Uterus (tissue), 4 donors: Measurements from ENCODE around the gene KRTAP5-2. TPM values are rescaled to one million over a fixed set of nuclear protein-coding genes. Genes with fewer than 3 reads are reported as not detected.

Experiments
- DNase-seq, 2 donors: peaks; one replicate each; pipeline ENCODE4 v3.0.0-alpha.2; 2019 to 2020
- H3K27ac ChIP-seq, 2 donors: fragments of 200-600 bp; sonication (generic); 1 replicate in 1 of 2; 2 replicates in 1 of 2; pipeline ENCODE4 v1.5.1; 2016 to 2018
- H3K27me3 ChIP-seq, 2 donors: fragments of 200-600 bp; sonication (generic); one replicate each; pipeline ENCODE4 v1.5.1; 2018 to 2019; ENCODE audit warnings: control low read depth in 1 of 2
- H3K36me3 ChIP-seq, 2 donors: fragments of 200-600 bp; sonication (generic); one replicate each; pipeline ENCODE4 v1.5.1; 2019; ENCODE audit warnings: control low read depth in 1 of 2
- H3K4me1 ChIP-seq, 2 donors: fragments of 200-600 bp; sonication (generic); one replicate each; pipeline ENCODE4 v1.5.1; 2018 to 2019; ENCODE audit warnings: control low read depth in 1 of 2
- H3K4me3 ChIP-seq, 2 donors: fragments of 200-600 bp; sonication (generic); 1 replicate in 1 of 2; 2 replicates in 1 of 2; pipeline ENCODE4 v1.5.1; 2018 to 2019; ENCODE audit warnings: mild to moderate bottlenecking in 1 of 2
- H3K9me3 ChIP-seq, 2 donors: fragments of 200-600 bp; sonication (generic); one replicate each; pipeline ENCODE4 v1.5.1; 2019; ENCODE audit warnings: control low read depth in 1 of 2
- CTCF ChIP-seq, 4 experiments: fragments of 200-600 bp in 2 of 4; fragments of 450-650 bp in 2 of 4; sonication (generic) in 2 of 4; IDR thresholded peaks; one replicate each; pipeline ENCODE4 v1.5.1; 2016 to 2019; ENCODE audit warnings: antibody characterized with exemption in 4 of 4, mild to moderate bottlenecking in 2 of 4, moderate library complexity in 1 of 4
- POLR2A ChIP-seq, 2 donors: fragments of 450-650 bp; IDR thresholded peaks; one replicate each; pipeline ENCODE4 v1.6.1; 2016; ENCODE audit warnings: antibody characterized with exemption in 2 of 2, mild to moderate bottlenecking in 1 of 2, moderate library complexity in 1 of 2
- intact Hi-C: fragments of 100-400 bp; cut with DNase I; formaldehyde crosslinking; loops from one replicate; pipeline ENCODE4 v1.15.1; 2023; ENCODE audit warnings: low total_unique reads
- total RNA-seq, 4 donors: library from RNA; depleted of rRNA in 3 of 4; stranded (reverse); fragments of >200 nt in 3 of 4; gene quantifications; one replicate each; pipeline versions ENCODE4 v1.1.0 to v1.2.4, GENCODE V29; 2014 to 2023
- donor health status: DM: yes; HTN: yes; CAD: no.

The KRTAP5-2 gene
- total RNA-seq, 4 donors from 2014 or later: not detected

GRCh38 chr11:1567721-1568100 lies 30.4 kb downstream of the KRTAP5-2 start:
- Histone ChIP-seq H3K4me3 (no peak overlapping the region), H3K27ac (no peak overlapping the region), H3K9me3 (no peaks in the 10 kb centered on the region), H3K36me3 (no peaks in the 10 kb centered on the region), H3K27me3 (peaks cover 0 to 4% of the 10 kb centered on the region in 2 donors), H3K4me1 (peaks cover 0 to 29% of the 10 kb centered on the region in 2 donors)
- intact Hi-C loops: no loop called here
- DNase-seq: no peak
- no peak for TF ChIP-seq POLR2A (IDR thresholded peaks at IDR 0.05)
- no peak for TF ChIP-seq CTCF (IDR thresholded peaks at IDR 0.05)

GRCh38 chr11:1567052-1567720 lies 30.9 kb downstream of the KRTAP5-2 start:
- DNase-seq: no peak
- TF ChIP-seq CTCF (IDR thresholded peaks at IDR 0.05) (no peak), POLR2A (IDR thresholded peaks at IDR 0.05) (no peak)
- intact Hi-C loops: no loop called here
- Histone ChIP-seq H3K9me3 (no peaks in the 10 kb centered on the region), H3K27me3 (no peaks in the 10 kb centered on the region), H3K4me3 (no peak overlapping the region), H3K36me3 (no peaks in the 10 kb centered on the region), H3K4me1 (peaks cover 0 to 27% of the 10 kb centered on the region in 2 donors), H3K27ac (no peak overlapping the region)

- TF ChIP-seq POLR2A (IDR thresholded peaks at IDR 0.05) (no peak), CTCF (IDR thresholded peaks at IDR 0.05) (no peak)
- Histone ChIP-seq H3K27me3 (no peaks in the 10 kb centered on the region), H3K4me3 (no peak overlapping the region), H3K36me3 (no peaks in the 10 kb centered on the region), H3K27ac (no peak overlapping the region), H3K4me1 (peaks cover 0 to 27% of the 10 kb centered on the region in 2 donors), H3K9me3 (no peaks in the 10 kb centered on the region)
- intact Hi-C loops: no loop called here
- no peak for DNase-seq
Observed at GRCh38 chr11:1566381-1567051, 31.6 kb downstream of the KRTAP5-2 start.

- Histone ChIP-seq H3K27me3 (no peaks in the 10 kb centered on the region), H3K4me3 (no peak overlapping the region), H3K9me3 (no peaks in the 10 kb centered on the region), H3K36me3 (no peaks in the 10 kb centered on the region), H3K4me1 (peaks cover 0 to 20% of the 10 kb centered on the region in 2 donors), H3K27ac (no peak overlapping the region)
- no peak for TF ChIP-seq CTCF (IDR thresholded peaks at IDR 0.05)
- TF ChIP-seq POLR2A (IDR thresholded peaks at IDR 0.05): no peak
- intact Hi-C loops: no loop called here
- no peak for DNase-seq
Observed at GRCh38 chr11:1565904-1566247, 32.2 kb downstream of the KRTAP5-2 start.

DNA sequence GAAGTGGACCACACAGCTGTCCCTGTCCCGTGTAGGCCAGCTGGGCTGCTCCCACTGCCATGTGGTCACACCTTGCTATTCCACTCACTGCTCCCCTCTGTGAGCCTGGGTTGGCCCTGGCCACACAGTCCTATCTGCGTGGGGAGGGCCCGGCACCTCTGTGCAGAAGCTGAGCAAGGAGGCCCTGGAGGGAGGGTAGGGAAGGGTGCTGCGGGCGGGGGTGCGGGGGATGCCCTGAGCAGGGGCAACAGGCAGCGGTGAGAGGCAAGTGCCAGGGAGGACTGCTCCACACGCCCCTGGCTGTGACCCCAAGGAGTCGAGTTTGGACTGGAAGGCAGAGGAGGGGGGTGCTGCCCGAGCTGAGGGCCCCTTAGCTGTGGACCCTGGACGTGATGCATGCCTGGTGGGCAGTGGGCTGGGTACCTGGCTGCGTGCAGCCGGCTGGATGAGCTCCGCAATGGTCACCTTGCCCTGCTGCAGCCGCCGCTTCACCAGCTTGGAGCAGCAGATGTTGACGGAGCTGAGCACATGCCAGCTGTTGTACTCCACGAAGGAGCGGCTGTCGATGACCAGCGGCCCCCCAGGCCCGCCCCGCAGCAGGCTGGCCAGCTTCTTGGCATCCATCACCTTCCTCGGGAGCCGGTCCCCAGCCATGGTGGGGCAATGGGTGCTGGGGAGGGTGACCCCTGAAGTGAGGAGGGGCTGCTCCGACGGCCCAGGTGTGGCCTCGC lies 32.8 kb downstream of the KRTAP5-2 start:
- DNase-seq: no peak
- H3K27ac ChIP-seq: peak overlapping the region; percentile 66
- no peak for TF ChIP-seq POLR2A (IDR thresholded peaks at IDR 0.05)

More for the DNA sequence above, 32.8 kb downstream of the KRTAP5-2 start:
- H3K4me3 ChIP-seq: no peak overlapping the region
- H3K9me3 ChIP-seq: no peaks in the 10 kb centered on the region
- H3K36me3 ChIP-seq: no peaks in the 10 kb centered on the region
- no peaks in the 10 kb centered on the region for H3K27me3 ChIP-seq
- intact Hi-C loops: no loop called here
- H3K4me1 ChIP-seq: peaks cover 0 to 15% of the 10 kb centered on the region in 2 donors
